Measurements from ENCODE around the gene CACTIN.
"Not testable (repeated sequence)": the region's sequence is repeated elsewhere in the genome, so short reads cannot be mapped to it uniquely, and the experiment has no call there.

CACTIN gene

DNA sequence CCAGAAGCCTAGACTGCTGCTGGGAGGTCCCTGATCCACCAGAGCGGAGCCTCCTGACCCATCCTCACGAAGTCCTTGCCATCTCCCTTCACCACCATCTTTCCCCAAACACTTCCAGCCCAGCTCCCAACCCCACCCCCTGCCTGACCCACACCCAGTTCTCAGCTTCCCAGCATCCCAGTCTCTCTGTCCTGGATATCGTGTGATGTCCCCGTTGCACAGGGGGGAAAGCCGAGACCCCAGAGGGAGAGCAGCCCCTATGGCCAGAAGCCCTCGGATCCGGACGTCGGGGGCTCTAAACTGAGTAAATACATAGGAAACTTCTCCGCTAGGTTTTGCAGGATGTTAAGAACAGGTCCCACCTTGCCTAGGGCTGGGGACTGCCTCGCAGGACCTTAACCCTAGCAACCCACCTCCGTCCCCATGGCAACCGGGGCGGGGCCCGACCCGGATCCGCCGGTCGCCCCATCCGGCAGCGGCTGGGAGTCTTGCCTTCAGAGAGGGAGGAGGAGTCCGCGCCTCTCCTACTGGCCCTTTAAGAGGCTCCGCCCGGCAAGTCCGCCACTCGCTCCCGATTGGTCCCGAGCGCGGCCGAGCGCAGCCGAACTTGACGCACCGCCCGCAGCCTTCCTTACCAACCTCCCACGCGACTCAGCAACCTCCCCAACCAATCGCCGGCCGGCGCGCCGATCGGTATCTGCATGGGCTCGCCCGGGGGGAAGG is 54.3 kb downstream of the CACTIN start:
- peak; percentile 100 for DNase-seq (ENCODE audit: low read depth in 2 of 2)

GRCh38 chr19:3570606-3571011 is 56.0 kb downstream of the CACTIN start:
- DNase-seq (ENCODE audit: low read depth in 2 of 2) = no peak

- not testable (repeated sequence) for DNase-seq (ENCODE audit: low read depth in 2 of 2)
These were observed 56.5 kb downstream of the CACTIN start for GRCh38 chr19:3570042-3570441.

DNA sequence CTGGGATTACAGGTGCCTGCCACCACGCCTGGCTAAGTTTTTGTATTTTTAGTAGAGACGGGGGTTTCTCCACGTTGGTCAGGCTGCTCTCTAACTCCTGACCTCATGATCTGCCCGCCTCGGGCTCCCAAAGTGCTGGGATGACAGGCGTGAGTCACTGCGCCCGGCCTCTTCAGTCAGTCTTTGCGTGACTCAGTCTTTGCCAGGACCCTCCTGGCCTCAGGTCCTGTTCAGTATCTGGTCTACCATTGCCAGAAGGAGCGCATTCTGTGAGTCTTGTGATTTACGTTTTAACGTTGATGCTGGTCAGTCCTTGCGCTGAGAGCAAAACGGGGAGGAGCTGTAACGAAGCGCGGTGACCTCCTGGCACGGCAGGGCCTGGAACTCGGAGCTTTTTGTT is 61.5 kb downstream of the CACTIN start:
- DNase-seq (ENCODE audit: low read depth in 2 of 2) = no peak

DNA sequence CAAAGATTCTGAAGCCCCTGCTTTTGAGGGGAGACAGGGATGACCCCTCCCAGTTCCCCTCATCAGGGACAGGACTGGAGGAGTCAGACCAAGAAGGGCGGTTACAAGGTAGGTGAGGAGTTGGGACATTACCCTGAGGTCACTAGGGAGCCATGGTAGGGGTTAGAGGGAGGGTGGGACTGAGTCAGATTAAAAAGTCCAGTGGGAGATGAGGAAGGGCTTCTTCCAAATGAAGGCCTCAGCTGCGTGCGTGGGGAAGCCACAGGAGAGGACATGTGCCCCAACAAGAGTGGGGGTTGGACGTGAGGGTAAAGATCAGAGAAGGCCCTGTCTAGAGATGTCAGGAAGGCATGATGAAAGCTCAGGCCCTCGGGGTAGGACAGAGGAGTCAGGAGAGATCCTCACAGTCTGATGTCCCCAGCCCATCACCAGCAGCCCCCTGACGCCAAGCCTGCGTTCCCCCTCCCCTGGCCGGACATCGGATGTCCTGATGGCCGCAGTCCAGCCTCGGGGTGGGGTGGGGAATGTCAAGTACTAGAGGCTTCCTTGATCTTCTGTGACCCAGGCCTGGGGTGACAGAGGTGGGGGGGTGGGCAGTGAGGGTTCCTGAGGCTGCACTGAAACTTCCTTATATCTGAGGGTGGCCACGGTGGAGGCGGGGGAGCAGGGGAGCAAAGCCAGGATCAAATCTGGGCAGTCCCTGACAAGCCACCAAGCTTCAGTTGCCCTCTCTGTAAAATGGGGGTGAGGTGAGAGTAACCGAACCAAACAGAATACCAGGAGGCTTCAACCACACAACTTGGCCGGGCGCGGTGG is 62.7 kb downstream of the CACTIN start:
- DNase-seq (ENCODE audit: low read depth in 2 of 2) = no peak

Measured in stimulated activated CD4-positive, alpha-beta T cell treated with anti-CD3 and anti-CD28 coated beads, Interleukin-15, amount 100 ng/mL, for 48 hours (primary cell).